Breast epithelium (tissue), 3 donors: ENCODE measurements around the gene SNUPN.

Experiments used
- CTCF ChIP-seq, 3 donors: fragments of 450-650 bp; IDR thresholded peaks; one replicate each; pipeline ENCODE4 v1.5.1; 2016 to 2017; ENCODE audit warnings: antibody characterized with exemption in 3 of 3, mild to moderate bottlenecking in 3 of 3, moderate library complexity in 3 of 3
- POLR2A ChIP-seq: fragments of 450-650 bp; IDR thresholded peaks from one replicate; pipeline ENCODE4 v1.6.1; 2016; ENCODE audit warnings: antibody characterized with exemption, mild to moderate bottlenecking, moderate library complexity
- POLR2AphosphoS5 ChIP-seq, 3 donors: sonication (generic); formaldehyde crosslinking; IDR thresholded peaks; one replicate each; pipeline ENCODE4 v1.6.1; 2017; ENCODE audit warnings: antibody characterized with exemption in 3 of 3

- TF ChIP-seq POLR2A (no peak), CTCF (IDR thresholded peaks at IDR 0.05) (no peak), POLR2AphosphoS5 (IDR thresholded peaks at IDR 0.05) (no peak)
These were observed 33.7 kb upstream of the SNUPN start for GRCh38 chr15:75659141-75659771.
